ENCODE data around the gene UBE4A.

- TF ChIP-seq CTCF (IDR thresholded peaks at IDR 0.05) (no peak), REST (IDR thresholded peaks at IDR 0.05; ENCODE audit: insufficient read depth in 1 of 2, low read depth in 2 of 2, low read length in 1 of 2) (no peak)
Observed at GRCh38 chr11:118318124-118318523, 41.3 kb upstream of the UBE4A start.

Measured in Panc1 (cell line).